ENCODE results near the gene MIER2.
A peak's percentile ranks its signal among the peaks of the same experiment; 100 is the strongest.
"Not testable (repeated sequence)": the region's sequence is repeated elsewhere in the genome, so short reads cannot be mapped to it uniquely, and the experiment has no call there.

MIER2 gene

GRCh38 chr19:384799-385169 lies 40.2 kb upstream of the MIER2 start:
- no peak for TF ChIP-seq CTCF (IDR thresholded peaks at IDR 0.05; ENCODE audit: low read depth, low read length)
- peak; percentile 86 for DNase-seq
- Histone ChIP-seq H3K27ac (peak overlapping the region; percentile 93), H3K9me3 (ENCODE audit: severe bottlenecking) (peaks cover 3% of the 10 kb centered on the region), H3K4me3 (ENCODE audit: low read depth, low read length) (peak overlapping the region; percentile 22), H3K36me3 (no peaks in the 10 kb centered on the region), H3K27me3 (ENCODE audit: insufficient read depth, low read depth, severe bottlenecking) (no peaks in the 10 kb centered on the region)

GRCh38 chr19:383922-384798 lies 39.6 kb upstream of the MIER2 start:
- peak overlapping the region; percentile 22 for H3K4me3 ChIP-seq (ENCODE audit: low read depth, low read length)
- peak overlapping the region; percentile 93 for H3K27ac ChIP-seq
- H3K36me3 ChIP-seq: no peaks in the 10 kb centered on the region
- DNase-seq: peak; percentile 86
- TF ChIP-seq CTCF (IDR thresholded peaks at IDR 0.05; ENCODE audit: low read depth, low read length): peak; percentile 97
- no peaks in the 10 kb centered on the region for H3K27me3 ChIP-seq (ENCODE audit: insufficient read depth, low read depth, severe bottlenecking)
- peaks cover 3% of the 10 kb centered on the region for H3K9me3 ChIP-seq (ENCODE audit: severe bottlenecking)

GRCh38 chr19:383040-383439 lies 38.4 kb upstream of the MIER2 start:
- H3K27ac ChIP-seq: peak overlapping the region; percentile 12; the same call in 1 of the 2 replicates
- TF ChIP-seq CTCF (IDR thresholded peaks at IDR 0.05; ENCODE audit: low read depth, low read length): no peak
- no peak overlapping the region for H3K4me3 ChIP-seq (ENCODE audit: low read depth, low read length)
- no peaks in the 10 kb centered on the region for H3K27me3 ChIP-seq (ENCODE audit: insufficient read depth, low read depth, severe bottlenecking)
- peaks cover 3% of the 10 kb centered on the region for H3K9me3 ChIP-seq (ENCODE audit: severe bottlenecking)
- H3K36me3 ChIP-seq: no peaks in the 10 kb centered on the region
- no peak for DNase-seq

GRCh38 chr19:382578-382977 lies 38.0 kb upstream of the MIER2 start:
- H3K4me3 ChIP-seq (ENCODE audit: low read depth, low read length); H3K36me3 ChIP-seq; H3K9me3 ChIP-seq (ENCODE audit: severe bottlenecking); DNase-seq; H3K27me3 ChIP-seq (ENCODE audit: insufficient read depth, low read depth, severe bottlenecking): not testable (repeated sequence)
- H3K27ac ChIP-seq: peak overlapping the region; percentile 12; the same call in 1 of the 2 replicates

GRCh38 chr19:381901-382300 lies 37.3 kb upstream of the MIER2 start:
- not testable (repeated sequence) for H3K9me3 ChIP-seq (ENCODE audit: severe bottlenecking); H3K4me3 ChIP-seq (ENCODE audit: low read depth, low read length); H3K36me3 ChIP-seq; DNase-seq; H3K27ac ChIP-seq; H3K27me3 ChIP-seq (ENCODE audit: insufficient read depth, low read depth, severe bottlenecking)

GRCh38 chr19:380618-381219 lies 36.1 kb upstream of the MIER2 start:
- H3K9me3 ChIP-seq (ENCODE audit: severe bottlenecking); DNase-seq; H3K27me3 ChIP-seq (ENCODE audit: insufficient read depth, low read depth, severe bottlenecking); H3K36me3 ChIP-seq; H3K27ac ChIP-seq; H3K4me3 ChIP-seq (ENCODE audit: low read depth, low read length): not testable (repeated sequence)

- peaks cover 3% of the 10 kb centered on the region for H3K9me3 ChIP-seq (ENCODE audit: severe bottlenecking)
- no peak for TF ChIP-seq CTCF (IDR thresholded peaks at IDR 0.05; ENCODE audit: low read depth, low read length)
- DNase-seq: no peak
- H3K36me3 ChIP-seq: no peaks in the 10 kb centered on the region
- no peak overlapping the region for H3K27ac ChIP-seq
- no peaks in the 10 kb centered on the region for H3K27me3 ChIP-seq (ENCODE audit: insufficient read depth, low read depth, severe bottlenecking)
- H3K4me3 ChIP-seq (ENCODE audit: low read depth, low read length): no peak overlapping the region
Measured at GRCh38 chr19:379796-380195, 35.2 kb upstream of the MIER2 start.

All from WERI-Rb-1 (cell line).